Stimulated activated effector memory CD8-positive, alpha-beta T cell treated with anti-CD3 and anti-CD28 coated beads, Interleukin-12 subunit alpha, Interleukin-12 subunit beta, amount 100 ng/mL, for 72 hours (primary cell): ENCODE results near the gene TCEAL8.
A peak's percentile ranks its signal among the peaks of the same experiment; 100 is the strongest.

Experiments used
- ATAC-seq: fragments of 150-1000 bp; cut with Tn5 transposase; 2 replicates; pipeline ENCODE4 v1.10.0; 2021
- DNase-seq, 2 donors: peaks; one replicate each; pipeline ENCODE4 v3.0.0; 2021 to 2022; ENCODE audit warnings: low spot score in 2 of 2
- H3K27ac Mint-ChIP-seq: one replicate; pipeline ENCODE4 v1.8.0; 2022; ENCODE audit warnings: mild to moderate bottlenecking, mixed read lengths
- H3K36me3 Mint-ChIP-seq: one replicate; pipeline ENCODE4 v1.8.0; 2022; ENCODE audit warnings: mild to moderate bottlenecking, mixed read lengths
- H3K4me1 Mint-ChIP-seq: one replicate; pipeline ENCODE4 v1.8.0; 2022; ENCODE audit warnings: mixed read lengths
- H3K4me3 Mint-ChIP-seq: one replicate; pipeline ENCODE4 v1.8.0; 2022; ENCODE audit warnings: mild to moderate bottlenecking, mixed read lengths
- H3K9me3 Mint-ChIP-seq: one replicate; pipeline ENCODE4 v1.8.0; 2022; ENCODE audit warnings: mixed read lengths

The TCEAL8 gene, protein sequence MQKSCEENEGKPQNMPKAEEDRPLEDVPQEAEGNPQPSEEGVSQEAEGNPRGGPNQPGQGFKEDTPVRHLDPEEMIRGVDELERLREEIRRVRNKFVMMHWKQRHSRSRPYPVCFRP

DNA sequence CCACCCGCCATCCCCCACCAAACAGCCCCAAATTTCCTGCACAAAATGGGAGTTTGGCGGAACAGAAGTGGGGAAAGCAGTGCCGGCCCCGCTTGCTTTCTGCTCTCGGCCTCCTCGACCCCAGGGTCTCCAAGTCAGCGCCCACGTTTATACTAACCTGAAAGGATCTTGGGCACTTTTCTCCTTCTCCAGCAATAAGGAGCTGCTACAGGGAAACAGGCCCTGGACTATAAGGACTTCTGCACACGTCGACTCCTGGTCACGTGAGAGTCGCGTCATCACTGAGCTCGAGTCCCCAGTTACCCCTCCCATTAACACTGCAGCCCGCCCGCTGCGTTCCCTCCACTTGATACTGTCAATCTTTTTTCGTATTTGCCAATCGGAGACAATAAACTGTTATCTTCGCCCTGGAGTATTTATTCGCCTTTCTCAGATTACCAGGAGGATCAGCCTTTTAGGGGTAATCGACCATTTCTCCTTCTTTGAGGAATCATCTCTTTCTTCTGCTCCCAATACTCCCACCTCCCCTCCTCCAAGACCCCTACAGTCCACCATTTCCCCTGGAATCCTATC is at the start of gene TCEAL8:
TSS of gene TCEAL8 (minus strand) at position 235 of the 573 bp plus-strand sequence. CDS start 1,176 bp downstream, outside the sequence.
- Mint-ChIP-seq H3K9me3 (no peaks in the 10 kb centered on the region), H3K36me3 (peaks cover 6% of the 10 kb centered on the region), H3K4me1 (peaks cover 19% of the 10 kb centered on the region), H3K27ac (peak within 1 kb of the TSS; percentile 94), H3K4me3 (peak within 1 kb of the TSS; percentile 93)
- ATAC-seq (peak; percentile 95), DNase-seq (peak; percentile 14 to 59)

DNA sequence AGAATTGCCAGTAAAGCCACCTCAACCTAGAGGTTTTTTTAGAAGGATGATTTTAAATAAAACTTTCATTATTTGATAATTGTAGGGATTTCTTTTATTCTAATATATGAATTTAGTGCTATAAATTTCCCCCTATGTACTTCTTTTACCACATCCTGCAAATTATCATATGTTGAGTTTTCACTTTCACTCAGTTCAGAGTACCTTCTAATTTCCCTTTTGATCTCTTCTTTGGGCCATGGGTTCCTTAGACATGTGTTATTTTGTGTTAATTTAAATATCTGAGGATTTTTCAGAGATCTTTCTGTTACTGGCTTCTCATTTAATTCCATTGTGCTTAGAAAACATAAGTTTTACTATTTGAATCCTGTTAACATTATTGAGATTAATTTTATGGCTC is 49.8 kb upstream of the TCEAL8 start:
- H3K4me3 Mint-ChIP-seq: no peak overlapping the region

DNA sequence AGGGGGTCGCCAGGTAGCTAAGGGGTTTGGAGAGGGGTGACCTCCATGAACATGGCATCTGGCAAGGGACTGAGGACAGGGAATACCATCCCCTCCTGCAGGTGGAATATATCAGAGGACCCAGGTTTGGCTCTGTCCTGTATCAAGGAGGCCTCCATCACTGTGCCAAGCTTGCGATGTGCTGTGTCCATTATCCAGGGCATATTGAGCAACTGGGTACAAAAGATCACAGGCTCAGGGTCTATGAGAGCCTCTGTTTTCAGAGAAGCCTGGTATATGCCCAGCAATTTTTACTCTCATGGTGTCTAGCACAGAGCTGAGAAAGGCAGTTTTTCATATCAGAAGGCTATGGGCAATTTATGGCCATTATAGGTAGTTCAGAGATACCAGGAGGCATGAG is 38.2 kb upstream of the TCEAL8 start:
- ATAC-seq (no peak), DNase-seq (no peak)
- Mint-ChIP-seq H3K4me3 (no peak overlapping the region), H3K4me1 (no peaks in the 10 kb centered on the region), H3K36me3 (no peaks in the 10 kb centered on the region), H3K27ac (no peak overlapping the region), H3K9me3 (no peaks in the 10 kb centered on the region)

More for the DNA sequence above, 49.8 kb upstream of the TCEAL8 start:
- Mint-ChIP-seq H3K36me3 (no peaks in the 10 kb centered on the region), H3K4me1 (no peaks in the 10 kb centered on the region), H3K27ac (no peak overlapping the region), H3K9me3 (no peaks in the 10 kb centered on the region)
- DNase-seq (no peak), ATAC-seq (no peak)

DNA sequence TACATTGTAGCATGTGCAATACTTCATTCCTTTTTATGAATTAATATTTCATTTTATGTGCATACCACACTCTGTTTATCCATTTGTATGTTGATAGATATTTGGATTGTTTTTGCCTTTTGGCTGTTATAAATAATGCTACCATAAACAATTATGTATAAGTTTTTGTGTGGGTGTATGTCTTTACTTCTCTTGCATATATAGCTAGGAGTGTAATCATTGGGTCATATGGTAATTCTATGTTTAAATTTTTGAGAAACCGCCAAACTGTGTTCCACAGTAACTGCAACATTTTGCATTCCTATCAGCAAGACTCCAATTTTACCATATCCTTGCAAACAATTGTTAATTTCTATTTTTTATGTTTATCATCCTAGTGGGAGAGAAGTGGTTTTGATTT is 24.7 kb upstream of the TCEAL8 start:
- Mint-ChIP-seq H3K36me3 (no peaks in the 10 kb centered on the region), H3K4me3 (no peak overlapping the region), H3K4me1 (peaks cover 9% of the 10 kb centered on the region), H3K9me3 (no peaks in the 10 kb centered on the region), H3K27ac (no peak overlapping the region)
- no peak for ATAC-seq
- no peak for DNase-seq

DNA sequence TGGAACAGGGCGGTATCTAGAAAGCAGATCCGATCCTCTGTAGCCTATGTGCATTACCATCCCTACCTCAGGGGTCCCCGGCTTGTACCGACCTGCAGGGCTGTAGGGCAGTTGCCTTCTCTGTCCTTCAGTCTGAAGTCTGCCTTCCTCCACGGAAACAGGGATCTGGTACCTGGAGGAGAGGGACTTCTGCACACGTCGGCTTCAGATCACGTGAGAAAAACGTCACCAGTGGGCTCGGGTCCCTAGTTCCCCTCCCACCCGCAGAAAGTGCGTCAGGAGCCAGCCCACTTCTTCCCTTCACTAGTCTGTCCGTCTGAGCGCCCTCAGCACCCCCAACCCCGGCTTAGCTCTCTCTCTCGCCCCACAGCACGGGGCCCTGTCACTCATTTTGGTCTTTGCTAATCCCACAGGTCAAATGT is 21.6 kb upstream of the TCEAL8 start, which contains the start of gene TCEAL5:
TSS of gene TCEAL5 (minus strand) at position 170 of the 422 bp plus-strand sequence. CDS start 2,187 bp downstream, outside the sequence.
- DNase-seq (no peak), ATAC-seq (no peak)
- H3K27ac Mint-ChIP-seq: no peak within 1 kb of the TSS
- H3K4me3 Mint-ChIP-seq: peak within 1 kb of the TSS; percentile 46
- peaks cover 9% of the 10 kb centered on the region for H3K4me1 Mint-ChIP-seq
- no peaks in the 10 kb centered on the region for H3K36me3 Mint-ChIP-seq
- H3K9me3 Mint-ChIP-seq: no peaks in the 10 kb centered on the region

DNA sequence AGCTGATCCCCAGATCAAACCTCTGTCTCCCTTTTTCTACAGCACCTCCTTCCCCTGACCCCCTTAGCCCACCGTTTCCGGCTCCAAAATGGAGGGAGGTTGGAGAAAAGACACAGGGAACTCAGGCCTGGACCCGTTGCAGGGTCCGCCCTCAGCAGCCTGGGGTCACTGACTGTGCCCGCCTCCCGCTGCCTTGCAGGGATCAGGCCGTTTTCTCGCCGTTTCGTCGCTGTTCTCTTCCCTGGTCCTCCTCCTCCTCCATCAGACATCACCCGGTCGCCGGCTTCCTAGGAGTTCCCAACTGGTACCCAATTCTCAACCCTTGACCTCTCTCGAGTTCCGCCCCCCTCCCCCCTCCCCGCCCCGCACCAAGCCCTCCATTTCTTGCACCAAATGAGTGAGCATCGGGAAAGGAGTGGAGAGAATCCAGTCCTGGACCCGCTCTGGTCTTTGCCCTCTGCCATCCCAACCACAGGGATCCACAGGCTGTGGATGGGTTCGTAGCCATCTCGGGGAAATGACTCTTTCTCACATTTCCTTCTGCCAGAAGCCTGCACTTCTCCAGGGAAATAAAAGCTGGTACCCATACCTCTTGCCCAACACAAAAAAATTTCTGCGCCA is 21.1 kb upstream of the TCEAL8 start:
- peaks cover 9% of the 10 kb centered on the region for H3K4me1 Mint-ChIP-seq
- ATAC-seq: no peak
- no peaks in the 10 kb centered on the region for H3K9me3 Mint-ChIP-seq
- DNase-seq: no peak
- H3K27ac Mint-ChIP-seq: no peak overlapping the region
- H3K36me3 Mint-ChIP-seq: no peaks in the 10 kb centered on the region
- H3K4me3 Mint-ChIP-seq: peak overlapping the region; percentile 46

DNA sequence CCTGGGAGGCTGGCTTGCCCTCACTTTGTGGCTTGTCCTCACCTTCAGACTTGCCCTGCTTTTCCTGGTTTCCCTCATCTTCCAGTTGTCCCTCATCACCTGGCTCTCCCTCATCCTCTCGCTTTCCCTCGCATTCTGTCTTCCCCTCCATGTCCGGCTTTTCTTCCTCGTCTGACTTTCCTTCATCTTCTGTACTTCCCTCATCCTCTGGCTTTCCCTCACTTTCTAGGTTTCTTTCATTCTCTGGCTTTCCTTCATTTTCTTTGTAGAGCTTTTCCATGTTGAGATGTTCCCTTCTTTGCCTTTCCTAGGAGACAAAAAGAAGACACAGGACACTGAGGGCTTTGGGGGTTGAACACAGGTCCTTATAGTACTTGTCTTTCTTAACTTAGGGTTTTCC is 19.3 kb upstream of the TCEAL8 start:
- no peak for DNase-seq
- no peaks in the 10 kb centered on the region for H3K36me3 Mint-ChIP-seq
- no peak overlapping the region for H3K4me3 Mint-ChIP-seq
- H3K4me1 Mint-ChIP-seq: peaks cover 9% of the 10 kb centered on the region
- ATAC-seq: no peak
- no peaks in the 10 kb centered on the region for H3K9me3 Mint-ChIP-seq
- H3K27ac Mint-ChIP-seq: no peak overlapping the region

DNA sequence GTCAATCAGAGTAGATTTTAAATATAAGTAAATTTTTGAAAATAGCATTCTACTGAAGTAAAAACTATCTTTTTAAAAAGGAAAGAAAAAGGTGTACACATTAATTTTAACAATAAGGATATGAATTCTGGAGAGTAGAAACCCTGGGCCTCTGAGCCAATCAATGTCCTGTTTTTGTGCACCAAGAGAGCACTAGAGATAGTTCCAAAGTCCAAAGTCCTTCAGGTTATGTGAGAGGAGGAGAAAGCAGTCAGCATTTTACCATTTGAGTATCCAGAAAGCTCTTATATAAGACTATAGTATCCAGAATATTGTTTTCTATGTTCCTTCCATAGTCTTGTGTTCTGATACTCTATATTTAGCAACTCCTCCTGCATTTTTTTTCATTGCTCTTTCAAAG is 3.3 kb upstream of the TCEAL8 start:
- Mint-ChIP-seq H3K4me1 (peaks cover 19% of the 10 kb centered on the region), H3K9me3 (no peaks in the 10 kb centered on the region), H3K4me3 (no peak overlapping the region), H3K36me3 (peaks cover 6% of the 10 kb centered on the region), H3K27ac (no peak overlapping the region)
- no peak for DNase-seq
- ATAC-seq: no peak

DNA sequence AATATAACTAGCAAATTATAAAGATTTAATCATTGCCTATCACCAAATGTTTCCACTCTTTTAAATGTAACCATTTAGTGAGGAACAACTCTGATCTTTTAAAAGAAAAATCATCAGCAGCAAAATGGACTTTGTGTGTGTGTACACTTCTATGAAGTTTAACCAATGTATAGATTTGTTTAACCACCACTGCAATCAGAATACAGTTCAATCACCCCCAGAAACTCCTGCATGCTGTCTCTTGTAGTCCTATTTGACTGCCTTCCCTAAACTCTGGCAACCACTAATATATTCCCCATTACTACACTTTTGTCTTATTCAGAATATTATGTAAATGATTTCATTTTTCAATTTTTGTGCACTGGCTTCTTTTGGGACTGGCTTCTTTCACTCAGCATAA is 1.7 kb upstream of the TCEAL8 start:
- ATAC-seq (no peak), DNase-seq (no peak)
- H3K27ac Mint-ChIP-seq: no peak overlapping the region
- peaks cover 19% of the 10 kb centered on the region for H3K4me1 Mint-ChIP-seq
- peaks cover 6% of the 10 kb centered on the region for H3K36me3 Mint-ChIP-seq
- no peak overlapping the region for H3K4me3 Mint-ChIP-seq
- no peaks in the 10 kb centered on the region for H3K9me3 Mint-ChIP-seq

DNA sequence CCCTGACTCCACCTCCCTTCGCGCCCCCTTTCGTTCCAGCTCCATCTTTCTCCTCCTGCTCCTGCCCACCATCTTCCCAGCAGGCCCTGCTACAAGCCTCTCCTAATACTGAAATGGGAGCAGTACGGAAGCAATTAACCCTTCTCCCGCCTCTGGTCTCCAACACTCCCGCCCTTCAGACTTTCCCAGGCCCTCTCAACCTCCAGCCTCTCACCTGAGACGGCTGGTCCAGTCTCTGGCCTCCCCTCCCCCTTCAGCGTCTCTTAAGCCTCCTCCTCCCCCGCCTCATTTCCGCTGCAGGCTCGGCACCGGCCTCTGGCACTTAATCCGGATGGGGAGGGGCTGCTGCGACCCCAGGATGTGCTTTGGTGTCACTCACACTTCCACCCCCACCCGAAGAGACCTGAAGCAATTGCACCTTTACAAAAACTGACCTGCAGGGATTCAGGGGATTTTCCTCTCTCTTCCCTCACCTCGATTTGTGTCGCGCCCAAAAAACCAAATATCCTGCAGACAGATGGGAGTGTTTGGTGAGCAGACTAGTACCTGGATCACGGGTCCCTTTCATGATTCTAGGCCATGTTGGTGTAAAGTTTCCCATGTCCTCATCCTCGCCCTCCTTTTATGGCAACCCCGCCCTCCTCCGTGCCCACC is 657 bp downstream of the TCEAL8 start:
- Mint-ChIP-seq H3K4me3 (peak overlapping the region; percentile 93), H3K4me1 (peaks cover 19% of the 10 kb centered on the region), H3K36me3 (peaks cover 6% of the 10 kb centered on the region), H3K27ac (peak overlapping the region; percentile 94), H3K9me3 (no peaks in the 10 kb centered on the region)
- DNase-seq (peak in 1 of 2 donors; percentile 57), ATAC-seq (peak; percentile 58)

DNA sequence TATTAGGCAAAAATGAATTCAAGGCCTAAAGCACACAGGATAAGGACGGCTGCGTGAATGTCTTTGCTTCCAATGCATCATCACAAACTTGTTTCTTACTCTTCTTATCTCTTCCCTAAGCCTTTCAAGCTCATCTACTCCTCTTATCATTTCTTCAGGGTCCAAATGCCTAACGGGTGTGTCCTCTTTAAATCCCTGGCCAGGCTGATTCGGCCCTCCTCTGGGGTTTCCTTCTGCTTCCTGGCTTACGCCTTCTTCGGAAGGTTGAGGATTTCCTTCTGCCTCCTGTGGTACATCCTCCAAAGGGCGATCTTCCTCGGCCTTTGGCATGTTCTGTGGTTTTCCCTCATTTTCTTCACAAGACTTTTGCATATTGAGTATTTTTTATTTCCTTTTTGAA is 1.3 kb downstream of the TCEAL8 start:
- Mint-ChIP-seq H3K9me3 (no peaks in the 10 kb centered on the region), H3K4me3 (peak overlapping the region; percentile 93), H3K27ac (peak overlapping the region; percentile 94), H3K36me3 (peaks cover 6% of the 10 kb centered on the region), H3K4me1 (peaks cover 19% of the 10 kb centered on the region)
- ATAC-seq (no peak), DNase-seq (no peak)

DNA sequence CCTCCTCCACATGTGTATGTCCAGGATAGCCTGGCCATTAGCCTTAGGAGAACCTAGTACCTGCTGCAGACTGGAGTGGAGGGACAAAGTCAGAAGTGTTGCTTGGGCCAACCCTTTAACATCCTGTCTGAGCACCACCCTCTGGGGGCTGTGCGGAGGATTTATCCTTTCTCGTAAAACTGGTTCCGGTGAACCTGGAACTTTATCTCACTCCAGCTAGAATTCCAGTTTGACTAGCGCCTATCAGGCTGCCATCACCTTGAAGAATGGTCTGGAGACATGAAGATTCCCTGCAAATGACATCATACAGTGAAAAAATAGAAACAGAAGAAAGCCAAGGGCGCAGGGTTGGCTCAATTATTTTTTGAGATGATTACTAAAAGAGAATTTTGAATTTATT is 4.0 kb downstream of the TCEAL8 start:
- ATAC-seq (no peak), DNase-seq (no peak)
- Mint-ChIP-seq H3K4me1 (peaks cover 19% of the 10 kb centered on the region), H3K36me3 (peaks cover 6% of the 10 kb centered on the region), H3K9me3 (no peaks in the 10 kb centered on the region), H3K27ac (no peak overlapping the region), H3K4me3 (no peak overlapping the region)

DNA sequence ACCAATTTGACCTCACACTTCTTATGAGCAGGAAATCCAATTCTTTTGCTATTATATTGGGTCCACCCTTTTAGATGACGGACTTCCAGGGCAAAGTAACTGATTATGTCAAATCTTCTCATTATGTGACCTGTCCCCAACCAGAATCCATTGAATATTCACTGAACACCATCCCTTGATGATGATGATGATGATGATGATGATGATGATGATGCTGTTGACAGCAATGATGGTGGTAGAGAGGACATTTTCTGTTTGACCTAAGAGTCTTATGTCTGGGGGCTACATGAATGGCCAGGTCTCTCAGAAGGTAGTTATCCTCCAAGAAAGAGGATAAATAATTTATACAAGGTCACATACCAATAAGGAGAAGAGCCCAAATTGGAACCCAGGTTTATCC is 5.2 kb downstream of the TCEAL8 start:
- no peak for DNase-seq
- Mint-ChIP-seq H3K36me3 (peaks cover 6% of the 10 kb centered on the region), H3K4me3 (no peak overlapping the region), H3K4me1 (peaks cover 14% of the 10 kb centered on the region), H3K9me3 (no peaks in the 10 kb centered on the region), H3K27ac (no peak overlapping the region)
- ATAC-seq: no peak

DNA sequence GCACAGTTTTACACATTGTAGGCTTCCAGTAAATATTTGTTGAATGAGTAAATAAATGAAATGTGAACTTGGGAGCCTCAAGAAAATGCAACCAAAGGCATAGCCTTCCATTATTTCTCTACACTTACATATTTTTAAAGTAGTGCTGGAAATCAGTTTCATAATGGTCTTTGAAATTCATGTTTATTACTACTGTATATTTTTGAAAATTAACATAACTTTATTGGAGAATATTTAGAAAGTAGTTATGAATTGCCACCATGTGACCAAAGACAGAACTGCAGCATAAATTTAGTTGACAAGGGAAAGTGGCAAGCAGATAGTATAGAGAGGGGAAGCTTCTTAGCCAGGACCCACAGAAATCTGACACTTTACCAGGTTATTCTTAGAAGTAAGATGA is 6.4 kb downstream of the TCEAL8 start:
- DNase-seq (no peak), ATAC-seq (no peak)
- no peaks in the 10 kb centered on the region for H3K36me3 Mint-ChIP-seq
- H3K4me1 Mint-ChIP-seq: peaks cover 2% of the 10 kb centered on the region
- no peak overlapping the region for H3K4me3 Mint-ChIP-seq
- no peak overlapping the region for H3K27ac Mint-ChIP-seq
- no peaks in the 10 kb centered on the region for H3K9me3 Mint-ChIP-seq

DNA sequence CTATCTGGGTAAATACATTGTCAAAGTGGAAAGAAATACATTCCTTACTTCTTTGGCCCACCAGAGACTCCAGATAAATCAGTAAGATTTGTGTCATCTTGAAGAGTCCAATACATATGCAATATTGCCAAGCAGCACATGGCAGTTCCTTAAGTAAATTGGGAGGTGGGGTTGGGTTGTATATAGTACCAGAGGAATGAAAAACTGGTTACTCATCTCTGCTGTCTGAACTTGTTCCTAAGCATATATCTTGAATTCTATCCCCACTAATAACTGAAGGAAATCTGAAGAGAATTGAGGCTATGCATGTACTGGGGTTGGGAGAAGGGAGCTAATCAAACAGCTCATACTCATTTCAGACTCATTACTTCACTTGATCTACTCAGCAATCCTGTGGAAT is 14.8 kb downstream of the TCEAL8 start:
- no peaks in the 10 kb centered on the region for H3K36me3 Mint-ChIP-seq
- ATAC-seq: no peak
- no peaks in the 10 kb centered on the region for H3K4me1 Mint-ChIP-seq
- no peak overlapping the region for H3K4me3 Mint-ChIP-seq
- no peak overlapping the region for H3K27ac Mint-ChIP-seq
- DNase-seq: no peak
- no peaks in the 10 kb centered on the region for H3K9me3 Mint-ChIP-seq

DNA sequence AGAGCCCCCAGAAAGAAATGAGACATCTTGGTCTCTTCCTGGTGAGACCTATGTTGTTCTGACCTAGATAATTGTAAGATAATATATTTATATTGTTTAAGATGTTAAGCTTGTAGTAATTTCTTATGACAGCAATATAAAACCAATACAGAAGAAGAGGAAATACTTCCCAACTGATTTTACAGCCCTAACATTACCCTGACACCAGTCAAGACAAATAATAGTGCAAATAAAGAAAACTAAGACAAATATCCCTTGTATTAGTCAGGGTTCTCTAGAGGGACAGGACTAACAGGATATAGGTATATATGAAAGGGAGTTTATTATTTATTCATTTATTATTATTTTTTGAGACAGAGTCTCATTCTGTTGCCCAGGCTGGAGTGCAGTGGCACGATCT is 18.7 kb downstream of the TCEAL8 start:
- H3K4me1 Mint-ChIP-seq: no peaks in the 10 kb centered on the region
- no peaks in the 10 kb centered on the region for H3K36me3 Mint-ChIP-seq
- H3K4me3 Mint-ChIP-seq: no peak overlapping the region
- ATAC-seq: no peak
- H3K27ac Mint-ChIP-seq: no peak overlapping the region
- no peak for DNase-seq
- no peaks in the 10 kb centered on the region for H3K9me3 Mint-ChIP-seq
